ENCODE results near the gene DTWD2.
"Not testable (repeated sequence)": the region's sequence is repeated elsewhere in the genome, so short reads cannot be mapped to it uniquely, and the experiment has no call there.

Gene DTWD2

GRCh38 chr5:118998861-118999260 lies 10.5 kb upstream of the DTWD2 start:
- not testable (repeated sequence) for DNase-seq (ENCODE audit: low read depth in 1 of 2, low spot score in 1 of 2)

DNA sequence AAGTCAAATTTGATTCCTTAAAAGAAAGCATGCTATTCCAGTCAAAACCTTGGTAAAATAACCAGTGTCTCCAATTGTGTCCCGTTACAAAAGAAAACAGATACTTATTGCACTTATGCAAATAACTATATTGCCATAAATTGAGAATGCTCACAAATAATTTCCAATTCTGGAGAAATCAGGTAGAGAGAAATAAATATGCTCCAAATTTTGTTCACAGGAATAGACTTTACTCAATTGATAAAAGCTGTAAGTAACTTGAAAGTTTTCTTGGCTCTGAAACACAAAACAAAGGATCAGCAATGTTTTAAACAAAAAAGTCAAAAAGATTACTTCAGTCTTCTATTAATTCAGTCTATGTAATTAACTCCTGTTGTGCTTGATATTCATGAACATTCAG lies 7.8 kb upstream of the DTWD2 start:
- DNase-seq (ENCODE audit: low read depth in 1 of 2, low spot score in 1 of 2) = no peak

- no peak for DNase-seq (ENCODE audit: low read depth in 1 of 2, low spot score in 1 of 2)
These were observed 6.2 kb upstream of the DTWD2 start for GRCh38 chr5:118994595-118994994.

- not testable (repeated sequence) for DNase-seq (ENCODE audit: low read depth in 1 of 2, low spot score in 1 of 2)
These were observed 4.8 kb upstream of the DTWD2 start for GRCh38 chr5:118993118-118993517.

DNA sequence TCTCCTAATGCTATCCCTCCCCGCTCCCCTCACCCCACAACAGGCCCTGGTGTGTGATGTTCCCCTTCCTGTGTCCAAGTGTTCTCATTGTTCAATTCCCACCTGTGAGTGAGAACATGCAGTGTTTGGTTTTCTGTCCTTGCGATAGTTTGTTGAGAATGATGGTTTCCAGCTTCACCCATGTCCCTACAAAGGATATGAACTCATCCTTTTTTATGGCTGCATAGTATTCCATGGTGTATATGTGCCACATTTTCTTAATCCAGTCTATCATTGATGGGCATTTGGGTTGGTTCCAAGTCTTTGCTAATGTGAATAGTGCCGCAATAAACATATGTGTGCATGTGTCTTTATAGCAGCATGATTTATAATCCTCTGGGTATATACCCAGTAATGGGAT lies 3.7 kb upstream of the DTWD2 start:
- DNase-seq (ENCODE audit: low read depth in 1 of 2, low spot score in 1 of 2) = not testable (repeated sequence)

DNA sequence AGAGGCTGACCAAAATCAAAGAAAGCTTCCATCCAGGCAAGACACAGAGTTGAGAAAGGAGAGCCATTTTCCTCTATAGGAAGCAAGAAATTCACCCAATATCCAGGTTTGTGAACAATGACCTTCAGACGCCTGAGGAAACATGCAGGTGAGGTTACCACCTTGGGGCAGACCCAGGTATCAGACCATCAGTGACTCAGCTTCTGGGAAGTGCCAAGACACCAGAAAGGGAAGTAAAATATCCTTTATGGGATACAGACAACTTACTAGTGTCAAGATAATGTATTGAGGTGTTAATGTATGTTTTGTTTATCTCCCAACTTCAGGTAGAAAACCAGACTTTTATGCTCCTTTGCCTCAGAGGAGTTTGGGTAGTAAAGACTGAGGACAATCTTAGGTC lies 2.2 kb upstream of the DTWD2 start:
- no peak for DNase-seq (ENCODE audit: low read depth in 1 of 2, low spot score in 1 of 2)

GRCh38 chr5:118989816-118990215 lies 1.5 kb upstream of the DTWD2 start:
- no peak for DNase-seq (ENCODE audit: low read depth in 1 of 2, low spot score in 1 of 2)

DNA sequence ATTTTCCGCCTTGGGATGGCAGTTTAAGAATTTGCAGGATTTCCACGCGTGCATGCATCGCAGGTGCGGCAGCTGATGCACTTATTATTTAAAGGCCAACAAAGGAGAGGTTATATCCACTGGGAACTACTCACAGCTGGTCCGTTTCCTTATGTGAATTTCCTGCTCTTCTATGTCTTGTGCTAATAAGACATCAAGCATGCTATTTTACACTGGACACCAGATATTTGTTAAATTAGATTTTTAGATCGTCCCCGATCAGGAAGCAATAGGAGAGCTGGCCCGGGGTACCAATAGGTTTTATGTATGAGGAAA lies 476 bp upstream of the DTWD2 start:
- DNase-seq (ENCODE audit: low read depth in 1 of 2, low spot score in 1 of 2) = no peak

GRCh38 chr5:118984602-118985001 lies 3.7 kb downstream of the DTWD2 start:
- DNase-seq (ENCODE audit: low read depth in 1 of 2, low spot score in 1 of 2) = no peak

DNA sequence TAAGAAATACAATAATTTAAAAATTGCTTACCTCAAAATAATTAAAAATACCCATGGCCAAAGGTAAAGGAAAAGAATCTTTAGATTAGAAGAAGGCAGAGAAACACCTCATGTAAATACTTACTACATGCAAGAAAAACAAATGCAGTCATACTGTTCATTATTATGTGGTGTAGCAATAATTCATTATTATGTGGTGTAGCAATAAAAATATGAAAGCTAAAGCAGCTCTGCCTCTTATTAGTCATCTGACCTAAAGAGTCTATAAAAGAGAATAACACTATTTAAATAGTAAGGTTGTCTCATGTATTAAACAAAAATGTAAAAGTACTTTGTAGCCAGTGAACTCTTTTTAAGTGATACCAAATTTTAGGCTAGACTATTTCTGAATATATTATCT lies 6.6 kb downstream of the DTWD2 start:
- DNase-seq (ENCODE audit: low read depth in 1 of 2, low spot score in 1 of 2) = no peak

- no peak for DNase-seq (ENCODE audit: low read depth in 1 of 2, low spot score in 1 of 2)
These were observed 7.9 kb downstream of the DTWD2 start for GRCh38 chr5:118980438-118980837.

DNA sequence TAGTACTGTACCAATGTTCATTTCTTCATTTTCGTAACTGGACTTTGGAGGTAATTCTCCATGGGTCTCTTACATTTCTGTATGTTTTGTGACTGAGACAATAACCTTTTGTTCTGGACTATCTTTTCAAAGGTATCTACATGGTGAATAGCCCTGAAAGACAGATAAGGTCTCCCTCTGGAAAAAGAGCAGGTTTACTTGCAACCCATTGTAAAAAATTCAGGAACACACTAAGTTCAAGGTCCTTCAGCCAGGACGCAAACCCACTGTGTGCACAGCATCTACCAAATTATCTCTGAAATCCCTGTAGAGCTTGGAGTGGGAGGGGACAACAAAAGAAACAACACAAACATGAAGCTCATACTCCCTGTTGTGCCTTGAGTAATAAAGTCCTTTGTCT lies 8.3 kb downstream of the DTWD2 start:
- no peak for DNase-seq (ENCODE audit: low read depth in 1 of 2, low spot score in 1 of 2)

GRCh38 chr5:118973779-118974445 lies 14.4 kb downstream of the DTWD2 start:
- not testable (repeated sequence) for DNase-seq (ENCODE audit: low read depth in 1 of 2, low spot score in 1 of 2)

DNA sequence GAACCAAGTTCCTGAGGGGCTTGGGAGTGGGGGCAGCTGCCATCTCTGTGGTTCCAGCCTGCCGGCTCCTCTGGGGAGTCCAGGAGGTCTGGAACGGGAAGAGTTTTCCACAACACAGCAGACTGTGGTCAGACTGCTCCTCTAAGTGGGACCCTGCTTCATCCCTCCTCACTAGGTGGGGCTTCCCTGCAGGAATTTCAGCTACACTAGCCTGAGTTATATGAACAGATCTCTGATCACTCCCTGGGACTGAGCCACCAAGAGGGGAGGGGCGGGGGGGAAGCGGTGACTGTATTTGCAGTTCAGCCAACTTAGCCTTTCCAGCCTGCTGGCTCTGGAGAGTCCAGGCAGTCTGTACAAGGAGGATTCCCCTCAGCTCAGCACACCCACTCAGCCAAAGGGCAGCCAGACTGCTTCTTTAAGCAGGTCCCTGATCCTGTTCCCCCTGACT lies 19.4 kb downstream of the DTWD2 start:
- no peak for DNase-seq (ENCODE audit: low read depth in 1 of 2, low spot score in 1 of 2)

DNA sequence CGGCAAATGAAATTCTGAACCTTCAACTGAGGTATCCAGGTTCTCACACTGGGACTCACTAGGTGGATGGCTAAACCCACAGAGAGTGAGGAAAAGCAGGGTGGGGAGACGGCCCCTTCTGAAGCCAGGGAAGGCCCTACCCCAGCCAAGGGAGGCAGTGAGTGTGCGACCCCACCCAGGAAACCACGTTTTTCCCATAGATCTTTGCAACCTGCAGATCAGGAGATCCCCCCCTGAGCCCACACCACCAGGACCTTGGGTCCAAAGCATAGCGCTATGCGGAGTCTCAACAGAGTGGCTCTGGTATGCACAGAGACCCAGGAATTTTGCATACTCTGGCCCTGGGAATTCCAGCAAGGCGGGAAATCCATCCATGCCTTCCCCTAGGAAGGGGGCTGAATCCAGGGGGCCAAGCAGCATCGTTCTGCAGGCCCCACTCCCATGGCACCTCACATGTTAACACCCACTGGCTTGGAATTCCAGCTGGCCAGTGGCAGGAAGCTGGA lies 19.9 kb downstream of the DTWD2 start:
- no peak for DNase-seq (ENCODE audit: low read depth in 1 of 2, low spot score in 1 of 2)

- no peak for DNase-seq (ENCODE audit: low read depth in 1 of 2, low spot score in 1 of 2)
These were observed 21.3 kb downstream of the DTWD2 start for GRCh38 chr5:118967059-118967508.

- DNase-seq (ENCODE audit: low read depth in 1 of 2, low spot score in 1 of 2) = no peak
These were observed 22.5 kb downstream of the DTWD2 start for GRCh38 chr5:118965890-118966289.

DNA sequence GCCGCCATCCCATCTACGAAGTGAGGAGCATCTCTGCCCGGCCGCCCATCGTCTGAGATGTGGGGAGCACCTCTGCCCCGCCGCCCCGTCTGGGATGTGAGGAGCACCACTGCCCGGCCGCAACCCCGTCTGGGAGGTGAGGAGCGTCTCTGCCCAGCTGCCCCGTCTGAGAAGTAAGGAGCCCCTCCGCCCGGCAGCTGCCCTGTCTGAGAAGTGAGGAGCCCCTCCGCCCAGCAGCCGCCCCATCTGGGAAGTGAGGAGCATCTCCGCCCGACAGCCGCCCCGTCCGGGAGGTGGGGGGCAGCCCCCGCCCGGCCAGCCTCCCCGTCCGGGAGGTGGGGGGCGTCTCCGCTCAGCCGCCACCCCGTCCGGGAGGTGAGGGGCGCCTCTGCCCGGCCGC lies 23.4 kb downstream of the DTWD2 start:
- DNase-seq (ENCODE audit: low read depth in 1 of 2, low spot score in 1 of 2) = not testable (repeated sequence)

DNA sequence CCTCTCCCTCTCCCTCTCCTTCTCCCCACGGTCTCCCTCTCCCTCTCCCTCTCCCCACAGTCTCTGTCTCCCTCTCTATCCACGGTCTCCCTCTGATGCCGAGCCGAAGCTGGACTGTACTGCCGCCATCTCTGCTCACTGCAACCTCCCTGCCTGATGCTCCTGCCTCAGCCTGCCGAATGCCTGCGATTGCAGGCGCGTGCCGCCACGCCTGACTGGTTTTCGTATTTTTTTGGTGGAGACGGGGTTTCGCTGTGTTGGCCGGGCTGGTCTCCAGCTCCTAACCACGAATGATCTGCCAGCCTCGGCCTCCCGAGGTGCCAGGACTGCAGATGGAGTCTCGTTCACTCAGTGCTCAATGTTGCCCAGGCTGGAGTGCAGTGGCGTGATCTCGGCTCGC lies 24.0 kb downstream of the DTWD2 start:
- DNase-seq (ENCODE audit: low read depth in 1 of 2, low spot score in 1 of 2) = not testable (repeated sequence)

DNA sequence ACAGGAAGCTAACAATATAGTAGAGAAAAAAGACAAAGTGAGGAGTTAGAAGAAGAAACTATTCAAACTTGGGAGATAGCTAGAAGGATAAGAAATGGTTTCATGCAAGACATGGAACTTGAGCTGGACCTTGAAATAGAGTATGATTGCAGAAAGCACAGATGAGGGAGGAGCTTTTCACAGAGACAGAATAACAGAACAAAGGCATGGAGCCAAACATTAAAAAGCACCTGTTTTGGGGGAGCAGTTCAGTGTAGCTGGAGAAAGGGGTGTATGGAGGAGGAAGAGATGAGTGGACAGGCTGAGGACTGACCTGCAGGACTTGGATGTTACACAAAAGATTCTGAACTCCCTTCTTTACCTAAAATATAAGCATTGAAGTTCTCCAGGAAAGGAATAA lies 25.2 kb downstream of the DTWD2 start:
- no peak for DNase-seq (ENCODE audit: low read depth in 1 of 2, low spot score in 1 of 2)

- no peak for DNase-seq (ENCODE audit: low read depth in 1 of 2, low spot score in 1 of 2)
These were observed 27.8 kb downstream of the DTWD2 start for GRCh38 chr5:118960557-118960956.

DNA sequence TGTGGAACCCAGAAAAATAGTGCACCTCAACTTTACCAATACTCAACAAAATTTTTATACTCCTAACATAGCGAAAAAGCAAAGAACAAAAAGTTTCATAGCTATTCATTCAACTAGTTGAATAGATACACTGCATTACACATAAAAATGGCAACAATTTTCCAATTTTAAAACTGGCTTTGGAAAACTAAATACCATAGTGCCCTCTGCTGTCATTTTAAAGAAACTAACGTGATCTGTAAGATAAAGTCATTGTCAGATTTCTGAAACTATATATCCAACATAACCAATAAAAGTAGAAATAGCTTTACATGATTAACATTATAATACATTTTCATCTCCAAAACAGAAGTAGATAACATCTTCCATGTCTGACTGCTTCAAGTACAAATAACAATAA lies 31.6 kb downstream of the DTWD2 start:
- no peak for DNase-seq (ENCODE audit: low read depth in 1 of 2, low spot score in 1 of 2)

DNA sequence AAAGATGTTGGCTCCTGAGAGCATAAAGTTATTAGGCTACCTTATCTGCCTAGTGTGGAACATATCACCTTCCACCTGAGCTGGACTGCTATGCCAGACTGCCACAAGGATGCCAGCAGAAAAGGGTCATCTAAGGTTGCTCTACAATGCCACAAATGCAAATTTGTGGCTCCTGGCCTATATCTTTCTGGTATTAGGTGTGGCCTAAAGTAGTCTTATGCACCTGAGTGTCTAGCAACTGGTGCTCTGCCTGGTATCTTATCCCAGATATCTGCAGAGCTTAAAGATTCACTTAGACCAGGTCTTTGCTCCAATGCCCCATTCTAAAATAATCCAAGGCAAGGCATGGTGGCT lies 34.7 kb downstream of the DTWD2 start:
- no peak for DNase-seq (ENCODE audit: low read depth in 1 of 2, low spot score in 1 of 2)

All from stimulated activated CD4-positive, alpha-beta T cell treated with anti-CD3 and anti-CD28 coated beads, Interleukin-15, amount 100 ng/mL, for 1 hour (primary cell).